ENCODE data around the gene CT45A3.
"Not testable (repeated sequence)": the region's sequence is repeated elsewhere in the genome, so short reads cannot be mapped to it uniquely, and the experiment has no call there.

The CT45A3 gene, protein sequence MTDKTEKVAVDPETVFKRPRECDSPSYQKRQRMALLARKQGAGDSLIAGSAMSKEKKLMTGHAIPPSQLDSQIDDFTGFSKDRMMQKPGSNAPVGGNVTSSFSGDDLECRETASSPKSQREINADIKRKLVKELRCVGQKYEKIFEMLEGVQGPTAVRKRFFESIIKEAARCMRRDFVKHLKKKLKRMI

DNA sequence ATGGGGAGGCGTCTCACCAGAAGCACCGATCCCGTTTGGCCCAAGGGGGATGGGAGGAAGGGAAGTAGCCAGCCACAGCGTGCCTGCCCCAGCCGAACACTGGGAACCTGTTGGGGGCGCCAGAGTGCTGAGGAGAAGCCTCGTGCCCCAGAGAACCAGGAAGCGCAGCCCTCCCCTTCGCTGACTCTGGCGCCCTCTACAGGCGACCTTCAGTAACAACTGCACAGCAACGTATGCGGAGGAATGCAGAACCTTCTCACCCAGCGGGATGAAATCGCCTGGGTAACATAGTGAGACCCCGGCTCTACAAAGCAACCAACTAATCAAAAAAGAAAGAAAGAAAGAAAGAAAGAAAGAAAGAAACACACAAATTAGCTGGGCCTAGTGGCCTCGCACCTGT, at the start of gene CT45A3:
Gene CT45A3, minus strand, starts transcription at position 101 of the 400 bp plus-strand sequence. CDS start 3,747 bp downstream, outside the sequence.
- not testable (repeated sequence) for DNase-seq

DNA sequence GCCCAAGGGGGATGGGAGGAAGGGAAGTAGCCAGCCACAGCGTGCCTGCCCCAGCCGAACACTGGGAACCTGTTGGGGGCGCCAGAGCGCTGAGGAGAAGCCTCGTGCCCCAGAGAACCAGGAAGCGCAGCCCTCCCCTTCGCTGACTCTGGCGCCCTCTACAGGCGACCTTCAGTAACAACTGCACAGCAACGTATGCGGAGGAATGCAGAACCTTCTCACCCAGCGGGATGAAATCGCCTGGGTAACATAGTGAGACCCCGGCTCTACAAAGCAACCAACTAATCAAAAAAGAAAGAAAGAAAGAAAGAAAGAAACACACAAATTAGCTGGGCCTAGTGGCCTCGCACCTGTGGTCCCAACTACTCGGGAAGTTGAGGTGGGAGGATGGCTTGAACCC, 34.7 kb upstream of the CT45A3 start, which contains the start of gene CT45A6:
Gene CT45A6, minus strand, starts transcription at position 101 of the 400 bp plus-strand sequence. CDS start 3,794 bp downstream, outside the sequence.
- not testable (repeated sequence) for DNase-seq

DNA sequence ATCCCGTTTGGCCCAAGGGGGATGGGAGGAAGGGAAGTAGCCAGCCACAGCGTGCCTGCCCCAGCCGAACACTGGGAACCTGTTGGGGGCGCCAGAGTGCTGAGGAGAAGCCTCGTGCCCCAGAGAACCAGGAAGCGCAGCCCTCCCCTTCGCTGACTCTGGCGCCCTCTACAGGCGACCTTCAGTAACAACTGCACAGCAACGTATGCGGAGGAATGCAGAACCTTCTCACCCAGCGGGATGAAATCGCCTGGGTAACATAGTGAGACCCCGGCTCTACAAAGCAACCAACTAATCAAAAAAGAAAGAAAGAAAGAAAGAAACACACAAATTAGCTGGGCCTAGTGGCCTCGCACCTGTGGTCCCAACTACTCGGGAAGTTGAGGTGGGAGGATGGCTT, 17.4 kb upstream of the CT45A3 start, which contains the start of gene CT45A5:
Gene CT45A5, minus strand, starts transcription at position 101 of the 400 bp plus-strand sequence. CDS start 3,774 bp downstream, outside the sequence.
- DNase-seq: not testable (repeated sequence)

DNA sequence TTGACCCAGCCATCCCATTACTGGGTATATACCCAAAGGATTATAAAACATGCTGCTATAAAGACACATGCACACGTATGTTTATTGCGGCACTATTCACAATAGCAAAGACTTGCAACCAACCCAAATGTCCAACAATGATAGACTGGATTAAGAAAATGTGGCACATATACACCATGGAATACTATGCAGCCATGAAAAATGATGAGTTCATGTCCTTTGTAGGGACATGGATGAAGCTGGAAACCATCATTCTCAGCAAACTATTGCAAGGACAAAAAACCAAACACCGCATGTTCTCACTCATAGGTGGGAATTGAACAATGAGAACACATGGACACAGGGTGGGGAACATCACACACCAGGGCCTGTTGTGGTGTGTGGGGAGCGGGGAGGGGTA, 23.3 kb downstream of the CT45A3 start:
- DNase-seq: not testable (repeated sequence)

DNA sequence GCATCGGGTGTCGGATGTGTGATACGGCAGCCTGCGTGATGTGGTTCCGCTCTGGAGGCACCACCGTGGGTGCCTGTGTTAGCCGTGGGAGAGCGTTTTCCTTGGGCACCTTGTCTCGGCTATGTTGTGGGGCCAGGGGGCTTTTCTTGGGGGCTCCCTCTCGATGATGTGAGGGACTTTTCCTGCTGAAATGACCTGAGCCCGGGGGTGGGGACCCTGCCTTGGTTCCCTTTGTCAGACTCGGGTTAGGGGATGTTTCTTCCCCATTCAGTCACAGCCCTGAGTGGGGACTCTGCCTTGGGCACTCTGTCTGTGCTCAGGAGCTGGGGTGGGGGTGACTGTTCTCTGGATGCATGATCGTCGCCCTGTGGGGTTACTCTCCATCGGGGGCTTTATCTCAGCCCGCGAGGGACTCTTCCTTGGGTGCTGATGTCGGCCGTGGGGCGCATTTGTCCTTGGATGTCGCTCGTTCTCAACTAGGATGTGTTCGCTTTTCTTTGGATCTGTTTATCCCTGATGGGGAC, 26.7 kb downstream of the CT45A3 start:
- no peak for DNase-seq

DNA sequence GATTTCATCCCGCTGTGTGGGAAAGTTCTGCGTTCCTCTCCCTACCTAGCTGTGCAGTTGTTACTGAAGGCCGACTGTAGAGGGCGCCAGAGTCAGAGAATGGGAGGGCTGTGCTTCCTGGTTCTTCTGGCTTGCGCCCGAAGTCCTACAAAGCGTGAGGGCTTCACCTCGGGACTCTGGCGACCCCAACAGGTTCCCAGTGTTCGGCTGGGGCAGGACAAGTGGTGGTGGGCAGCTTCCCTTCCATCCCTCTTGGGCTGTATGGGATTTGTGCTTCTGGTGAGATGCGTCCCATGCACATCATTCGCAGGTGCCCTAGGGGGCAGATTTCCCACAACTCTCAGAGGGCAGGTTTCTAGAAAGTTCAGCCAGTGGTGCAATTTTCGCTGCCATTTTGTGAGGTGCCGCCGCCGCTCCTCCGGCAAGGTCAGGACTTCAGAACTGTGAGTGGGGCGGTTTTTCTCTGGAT, 27.3 kb downstream of the CT45A3 start:
- no peak for DNase-seq

DNA sequence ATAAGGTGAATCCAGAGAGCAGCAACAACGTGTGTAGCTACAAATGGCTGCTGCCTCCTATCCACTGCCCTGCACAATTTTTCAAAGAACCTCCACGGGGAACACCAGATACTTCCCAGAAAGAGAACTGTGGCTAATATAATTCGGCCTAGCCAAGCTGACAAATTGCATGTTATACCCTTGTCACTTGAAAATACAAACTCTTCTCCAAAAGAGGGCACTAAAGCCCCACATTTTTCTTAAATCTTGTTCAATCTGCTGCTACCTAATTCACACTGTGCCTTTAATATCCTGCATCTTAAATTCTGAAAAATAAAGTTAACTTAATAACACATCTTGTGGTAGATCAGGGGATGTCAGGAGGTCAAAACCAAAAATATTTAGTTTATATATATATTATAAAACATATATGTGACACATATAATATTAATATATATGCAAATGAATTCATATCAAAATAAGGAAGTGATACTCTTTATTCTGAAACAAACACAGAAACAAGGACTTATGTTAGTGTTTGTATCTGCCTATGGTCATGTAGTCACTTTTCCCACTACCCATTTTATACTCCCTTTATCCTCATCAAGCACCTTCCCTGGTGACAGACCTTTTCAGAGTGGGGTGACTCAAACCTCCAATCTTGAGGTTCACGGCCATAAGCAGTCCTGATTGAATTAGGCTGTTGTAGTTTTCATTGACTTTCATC, 30.5 kb downstream of the CT45A3 start:
- no peak for DNase-seq

DNA sequence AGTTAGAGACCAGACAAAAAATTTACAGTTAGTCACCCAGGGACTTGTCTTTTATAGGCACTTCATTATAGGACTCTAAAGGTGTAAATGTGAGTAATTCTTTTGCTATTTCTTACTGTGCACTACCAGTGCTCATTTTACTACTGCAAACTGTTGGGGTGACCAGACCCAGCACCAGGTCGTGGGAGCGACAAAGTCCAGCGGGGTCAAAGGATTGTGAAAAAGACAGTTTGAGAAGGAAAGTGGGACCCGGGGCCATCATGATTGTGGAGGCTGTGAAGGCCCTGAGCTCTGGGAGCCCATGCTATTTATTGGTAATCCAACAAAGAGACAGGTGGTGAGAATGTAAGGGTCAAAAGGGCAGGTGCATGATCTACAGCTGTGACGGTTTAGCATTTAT, 33.3 kb downstream of the CT45A3 start:
- DNase-seq: not testable (repeated sequence)

DNA sequence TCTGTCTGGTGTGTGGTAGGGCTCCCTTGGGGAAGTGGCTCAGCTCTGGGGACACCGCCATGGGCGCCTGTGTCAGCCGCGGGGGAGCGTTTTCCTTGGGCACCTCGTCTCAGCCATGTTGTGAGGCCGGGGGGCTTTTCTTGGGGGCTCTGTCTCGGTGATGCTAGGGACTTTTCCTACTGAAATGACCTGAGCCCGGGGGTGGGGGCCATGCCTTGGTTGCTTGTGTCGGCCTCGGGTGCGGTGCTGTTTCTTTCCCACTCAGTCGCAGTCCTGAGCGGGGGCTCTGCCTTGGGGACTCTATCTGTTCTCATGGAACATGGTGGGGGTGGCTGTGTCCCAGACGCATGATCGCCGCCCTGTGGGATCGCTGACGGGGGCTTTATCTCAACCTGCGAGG, 54.2 kb downstream of the CT45A3 start:
- no peak for DNase-seq

DNA sequence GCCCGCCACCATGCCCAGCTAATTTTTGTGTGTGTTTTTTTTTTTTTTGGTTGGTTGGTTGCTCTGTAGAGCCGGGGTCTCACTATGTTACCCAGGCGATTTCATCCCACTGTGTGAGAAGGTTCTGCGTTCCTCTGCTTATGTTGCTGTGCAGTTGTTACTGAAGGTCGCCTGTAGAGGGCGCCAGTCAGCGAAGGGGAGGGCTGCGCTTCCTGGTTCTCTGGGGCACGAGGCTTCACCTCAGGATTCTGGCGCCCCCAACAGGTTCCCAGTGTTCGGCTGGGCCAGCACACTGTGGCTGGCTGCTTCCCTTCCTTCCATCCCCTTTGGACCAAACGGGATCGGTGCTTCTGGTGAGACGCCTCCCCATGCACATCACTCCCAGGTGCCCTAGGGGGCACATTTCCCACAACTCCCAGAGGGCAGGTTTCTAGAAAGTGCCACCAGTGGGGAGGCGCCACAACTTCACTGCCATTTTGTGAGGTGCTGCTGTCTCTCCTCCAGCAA, 54.8 kb downstream of the CT45A3 start, which contains the start of gene CT45A1:
Gene CT45A1, plus strand, starts transcription at position 457 of the 507 bp plus-strand sequence. CDS start 5,302 bp downstream, outside the sequence.
- not testable (repeated sequence) for DNase-seq

All from HCEC 1CT (cell line).